Psoas muscle (tissue), 8 donors: ENCODE data around the gene CDK5RAP2. TPM values are rescaled to one million over a fixed set of nuclear protein-coding genes. Genes with fewer than 3 reads are reported as not detected.

Experiments
- ATAC-seq, 4 donors: fragments of 200-7000 bp; cut with Tn5 transposase; one replicate each; pipeline ENCODE4 v1.9.1; 2020; ENCODE audit warnings: moderate library complexity in 3 of 4, mild to moderate bottlenecking in 2 of 4
- DNase-seq, 2 donors: peaks; one replicate each; pipeline ENCODE4 v3.0.0-alpha.2; 2020
- H3K27ac ChIP-seq: fragments of 200-600 bp; one replicate; pipeline ENCODE4 v1.8.0; 2022
- H3K27me3 ChIP-seq, 3 donors: fragments of 200-600 bp in 1 of 3; one replicate each; pipeline versions ENCODE4 v1.6.1 to v1.8.0; 2013 to 2022; ENCODE audit warnings: low read length in 2 of 3, mild to moderate bottlenecking in 2 of 3, moderate library complexity in 1 of 3; ENCODE audit not compliant: insufficient read depth in 3 of 3
- H3K36me3 ChIP-seq, 2 donors: fragments of 200-600 bp in 1 of 2; one replicate each; pipeline versions ENCODE4 v1.6.1 to v1.8.0; 2013 to 2022; ENCODE audit warnings: low read depth in 1 of 2, mild to moderate bottlenecking in 1 of 2, moderate library complexity in 1 of 2; ENCODE audit not compliant: insufficient read depth in 1 of 2
- H3K4me1 ChIP-seq: fragments of 200-600 bp; one replicate; pipeline ENCODE4 v1.8.0; 2022
- H3K4me3 ChIP-seq: fragments of 200-600 bp; one replicate; pipeline ENCODE4 v1.8.0; 2022; ENCODE audit warnings: mild to moderate bottlenecking
- H3K9me3 ChIP-seq: fragments of 200-600 bp; one replicate; pipeline ENCODE4 v1.8.0; 2022
- WGBS, 3 donors: extraction: QIAGEN DNeasy Blood & Tissue Kit; methylation state at CpG; one replicate each; pipeline versions ENCODE4 v1.1.6 to v1.1.7; 2013; 5-methylcytosine and 5-hydroxymethylcytosine counted together
- intact Hi-C, 2 donors: fragments of 100-400 bp; cut with DNase I; formaldehyde crosslinking; loops; one replicate each; pipeline versions ENCODE4 v1.11.0 to v1.14.2; 2022
- polyA plus RNA-seq, 3 donors: library from polyadenylated mRNA; stranded (reverse); fragments of 200-250 nt; gene quantifications; one replicate each; pipeline ENCODE4 v1.2.3, GENCODE V29; 2013
- total RNA-seq, 4 donors: library from RNA; stranded (reverse); fragmentation: NEBNext Ultra II Directional in 2 of 4; extraction: Animal tissue kit (Norgen Biotek cat#: 25700) in 2 of 4; gene quantifications; one replicate each; pipeline versions ENCODE4 v1.2.1 to v1.2.4, GENCODE V29; 2021 to 2023
- TF ChIP-seq, protein P1 (sequence below): fragments of 200-600 bp; IDR thresholded peaks from one replicate; pipeline ENCODE4 v1.8.0; 2022; ENCODE audit warnings: antibody characterized with exemption
- donor health status: healthy with polysubstance abuse.
- donor health status: DM: no; HTN: no; CAD: no; lungs with moderate emphysema.
- donor health status: Bipolar disorder and iron deficiency.
- donor health status: healthy.
- donor health status: DM: yes; HTN: yes; CAD: no.
- donor health status: DM: no; HTN: no; CAD: no.
- donor health status: DM: no; HTN: no; CAD: no.
- donor health status: DM: yes; HTN: yes; CAD: no.

Gene CDK5RAP2
- total and polyA plus RNA-seq, 7 donors = 26.0 to 95.1 (median 60.3) TPM

DNA sequence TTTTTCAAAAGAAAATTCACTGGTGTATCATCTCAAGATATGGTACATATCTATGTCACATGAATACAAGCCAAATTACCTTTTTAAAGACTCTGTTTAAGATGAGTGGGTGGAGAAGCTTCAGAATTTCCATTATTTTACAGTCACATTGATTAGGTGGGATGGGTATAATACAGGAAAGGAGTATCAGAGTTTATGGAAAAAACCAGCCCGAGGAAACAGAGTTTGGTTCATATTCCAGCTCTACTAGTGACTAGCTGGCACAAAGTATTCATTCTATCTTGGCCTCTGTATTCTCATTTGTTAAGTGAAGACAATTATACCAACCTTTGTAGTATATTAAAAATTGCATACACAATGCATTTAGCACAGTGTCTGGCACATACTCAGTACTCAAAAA lies 46.5 kb upstream of the CDK5RAP2 start:
- TF ChIP-seq, protein P1, sequence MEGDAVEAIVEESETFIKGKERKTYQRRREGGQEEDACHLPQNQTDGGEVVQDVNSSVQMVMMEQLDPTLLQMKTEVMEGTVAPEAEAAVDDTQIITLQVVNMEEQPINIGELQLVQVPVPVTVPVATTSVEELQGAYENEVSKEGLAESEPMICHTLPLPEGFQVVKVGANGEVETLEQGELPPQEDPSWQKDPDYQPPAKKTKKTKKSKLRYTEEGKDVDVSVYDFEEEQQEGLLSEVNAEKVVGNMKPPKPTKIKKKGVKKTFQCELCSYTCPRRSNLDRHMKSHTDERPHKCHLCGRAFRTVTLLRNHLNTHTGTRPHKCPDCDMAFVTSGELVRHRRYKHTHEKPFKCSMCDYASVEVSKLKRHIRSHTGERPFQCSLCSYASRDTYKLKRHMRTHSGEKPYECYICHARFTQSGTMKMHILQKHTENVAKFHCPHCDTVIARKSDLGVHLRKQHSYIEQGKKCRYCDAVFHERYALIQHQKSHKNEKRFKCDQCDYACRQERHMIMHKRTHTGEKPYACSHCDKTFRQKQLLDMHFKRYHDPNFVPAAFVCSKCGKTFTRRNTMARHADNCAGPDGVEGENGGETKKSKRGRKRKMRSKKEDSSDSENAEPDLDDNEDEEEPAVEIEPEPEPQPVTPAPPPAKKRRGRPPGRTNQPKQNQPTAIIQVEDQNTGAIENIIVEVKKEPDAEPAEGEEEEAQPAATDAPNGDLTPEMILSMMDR = no peak
- H3K27me3 ChIP-seq = no peaks in the 10 kb centered on the region
- H3K36me3 ChIP-seq = no peaks in the 10 kb centered on the region
- ATAC-seq (no peak), DNase-seq (no peak)
- intact Hi-C loops = loop anchor here (10.0 kb wide), 3 partner anchors 58 to 88 kb away; partner anchors contain the start of gene MEGF9 (in 1 of the 2)
- 35 to 63% (median 53%) methylated on average over 1 of the region's 1 CpG for WGBS, 3 donors
- peaks cover 3% of the 10 kb centered on the region for H3K4me1 ChIP-seq
- no peak overlapping the region for H3K4me3 ChIP-seq
- H3K27ac ChIP-seq = no peak overlapping the region
- H3K9me3 ChIP-seq = no peaks in the 10 kb centered on the region

DNA sequence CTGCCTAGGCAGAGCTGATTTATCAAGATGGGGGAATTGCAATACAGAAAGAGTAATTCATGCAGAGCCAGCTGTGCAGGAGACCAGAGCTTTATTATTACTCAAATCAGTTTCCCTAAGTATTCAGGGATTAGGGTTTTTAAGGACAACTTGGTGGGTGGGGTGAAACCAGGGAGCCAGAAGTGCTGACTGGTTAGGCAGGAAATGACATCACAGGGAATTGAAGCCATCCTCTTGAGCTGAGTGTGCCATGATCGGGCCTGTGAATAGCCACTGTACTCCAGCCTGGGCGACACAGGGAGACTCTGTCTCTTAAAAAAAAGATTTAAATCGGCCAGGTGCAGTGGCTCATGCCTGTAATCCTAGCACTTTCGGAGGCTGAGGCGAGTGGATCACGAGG lies 45.3 kb upstream of the CDK5RAP2 start:
- peaks cover 3% of the 10 kb centered on the region for H3K4me1 ChIP-seq
- H3K27me3 ChIP-seq = no peaks in the 10 kb centered on the region
- H3K36me3 ChIP-seq = no peaks in the 10 kb centered on the region
- intact Hi-C loops = loop anchor here (10.0 kb wide), 3 partner anchors 60 to 90 kb away; partner anchors contain the start of gene MEGF9 (in 1 of the 2)
- ATAC-seq (no peak), DNase-seq (no peak)
- TF ChIP-seq, protein P1 = no peak
- H3K9me3 ChIP-seq = no peaks in the 10 kb centered on the region
- H3K27ac ChIP-seq = no peak overlapping the region
- WGBS, 3 donors = 83 to 90% (median 88%) methylated on average over 6 of the region's 6 CpGs
- H3K4me3 ChIP-seq = no peak overlapping the region

DNA sequence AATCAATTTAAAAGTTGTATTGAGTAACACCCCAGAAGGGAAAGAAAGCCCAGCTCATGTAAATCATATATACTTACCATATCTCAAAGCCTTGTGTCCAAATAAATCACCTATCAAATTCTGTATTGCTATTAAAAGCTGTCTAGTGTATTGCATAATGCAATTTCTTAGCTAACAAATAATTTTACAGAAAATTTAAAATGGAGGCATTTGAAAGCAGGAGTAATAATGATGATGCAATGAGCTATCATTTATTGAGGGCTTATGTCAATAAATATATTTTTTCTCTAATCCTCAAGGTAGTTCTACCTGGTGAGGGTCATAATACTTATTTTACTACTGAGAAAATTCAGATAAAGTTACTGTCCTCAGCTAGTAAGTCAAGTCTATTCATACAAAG lies 42.8 kb upstream of the CDK5RAP2 start:
- Histone ChIP-seq H3K4me3 (no peak overlapping the region), H3K27ac (no peak overlapping the region), H3K36me3 (no peaks in the 10 kb centered on the region), H3K9me3 (no peaks in the 10 kb centered on the region), H3K4me1 (peaks cover 3% of the 10 kb centered on the region), H3K27me3 (no peaks in the 10 kb centered on the region)
- intact Hi-C loops = loop anchor here (5.0 to 10.0 kb wide), 4 partner anchors 62 to 315 kb away; partner anchors contain the start of gene MEGF9 (in 1 of the 2)
- DNase-seq (no peak), ATAC-seq (no peak)
- TF ChIP-seq, protein P1 = no peak

DNA sequence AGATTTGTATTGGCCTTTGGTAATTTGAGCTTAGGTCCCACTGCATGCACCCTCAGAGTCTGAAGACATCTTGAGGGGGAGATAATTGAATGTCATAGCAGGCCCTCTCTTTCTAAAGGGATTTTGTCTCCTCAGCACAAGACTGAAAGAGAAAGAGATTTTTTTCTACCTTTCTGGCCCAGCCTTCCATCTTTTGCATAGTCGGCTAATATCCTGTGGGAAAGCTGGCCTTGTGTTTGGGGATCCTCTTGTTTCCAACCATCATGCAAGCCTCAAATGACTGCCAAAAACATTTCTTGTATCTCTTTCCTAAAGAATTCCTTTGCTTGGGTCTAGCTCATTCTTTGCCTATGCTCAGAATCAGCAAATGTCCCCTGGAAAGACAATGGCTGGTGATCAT lies 42.0 kb upstream of the CDK5RAP2 start:
- Histone ChIP-seq H3K27ac (no peak overlapping the region), H3K27me3 (no peaks in the 10 kb centered on the region), H3K9me3 (no peaks in the 10 kb centered on the region), H3K4me3 (no peak overlapping the region), H3K4me1 (peaks cover 3% of the 10 kb centered on the region), H3K36me3 (no peaks in the 10 kb centered on the region)
- DNase-seq (no peak), ATAC-seq (no peak)
- WGBS, 3 donors = 82 to 88% (median 85%) methylated on average over 1 of the region's 1 CpG
- TF ChIP-seq, protein P1 = no peak
- intact Hi-C loops = loop anchor here (5.0 to 10.0 kb wide), 4 partner anchors 63 to 315 kb away; partner anchors contain the start of gene MEGF9 (in 1 of the 2)
